Fibroblast of pulmonary artery (primary cell): ENCODE results near the gene EIF4E2.

Source experiments
- DNase-seq: peaks from one replicate; pipeline ENCODE4 v3.0.0-alpha.2; 2010; ENCODE audit warnings: low read depth
- H3K4me3 ChIP-seq: replicated peaks from 2 replicates; pipeline ENCODE4 v1.5.1; 2011; ENCODE audit warnings: low read depth, mild to moderate bottlenecking, control low read depth, low read length, moderate library complexity
- CTCF ChIP-seq: IDR thresholded peaks from 2 replicates; pipeline ENCODE4 v1.5.1; 2011; ENCODE audit warnings: mild to moderate bottlenecking, control low read depth, low read length, inconsistent platforms; ENCODE audit errors: missing control alignments

EIF4E2 gene

GRCh38 chr2:232521959-232522622 is 28.4 kb upstream of the EIF4E2 start:
- DNase-seq, result peak; percentile 23
- peak; percentile 18 for TF ChIP-seq CTCF
- no peak overlapping the region for H3K4me3 ChIP-seq

- DNase-seq, result no peak
- no peak overlapping the region for H3K4me3 ChIP-seq
- no peak for TF ChIP-seq CTCF
Observed at GRCh38 chr2:232522623-232523401, 27.7 kb upstream of the EIF4E2 start.

GRCh38 chr2:232523402-232523681 is 27.1 kb upstream of the EIF4E2 start:
- no peak for DNase-seq
- H3K4me3 ChIP-seq, result no peak overlapping the region
- TF ChIP-seq CTCF, result no peak

DNA sequence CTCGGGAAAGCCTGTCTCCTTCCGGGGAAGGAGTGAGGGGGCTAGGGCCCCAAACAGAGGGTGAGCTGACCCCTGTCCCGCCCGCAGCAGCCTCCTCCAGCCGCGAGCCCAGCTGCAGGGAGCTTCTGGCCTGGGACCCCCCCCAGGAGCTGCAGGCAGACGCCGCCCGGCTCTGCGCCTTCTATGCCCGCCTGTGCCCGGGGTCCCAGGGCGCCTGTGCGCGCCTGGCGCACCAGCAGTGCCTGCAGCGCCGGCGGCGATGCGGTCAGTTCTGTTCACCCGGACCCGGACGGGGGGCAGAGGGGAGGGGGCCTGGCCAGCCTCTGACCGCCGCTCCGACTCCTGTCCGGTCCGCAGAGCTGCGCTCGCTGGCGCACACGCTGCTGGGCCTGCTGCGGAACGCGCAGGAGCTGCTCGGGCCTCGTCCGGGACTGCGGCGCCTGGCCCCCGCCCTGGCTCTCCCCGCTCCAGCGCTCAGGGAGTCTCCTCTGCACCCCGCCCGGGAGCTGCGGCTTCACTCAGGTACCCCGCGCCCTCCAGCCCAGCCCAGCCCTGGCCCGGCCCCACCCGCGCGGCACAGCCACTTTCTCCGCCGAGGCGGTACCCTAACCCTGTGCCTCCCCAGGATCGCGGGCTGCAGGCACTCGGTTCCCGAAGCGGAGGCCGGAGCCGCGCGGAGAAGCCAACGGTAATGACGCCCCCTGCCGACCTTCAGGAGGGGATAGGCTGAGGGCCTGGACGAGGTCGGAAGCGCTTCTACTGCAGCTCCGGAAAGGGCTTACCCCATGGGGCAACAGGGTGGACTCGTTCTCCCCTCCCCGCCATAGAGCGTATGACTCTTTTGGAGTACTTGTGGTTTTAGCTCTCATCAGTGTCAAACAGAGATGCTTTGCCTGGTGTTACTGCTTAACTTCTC is 26.5 kb upstream of the EIF4E2 start:
- no peak overlapping the region for H3K4me3 ChIP-seq
- peak; percentile 24 for DNase-seq
- TF ChIP-seq CTCF, result no peak

DNA sequence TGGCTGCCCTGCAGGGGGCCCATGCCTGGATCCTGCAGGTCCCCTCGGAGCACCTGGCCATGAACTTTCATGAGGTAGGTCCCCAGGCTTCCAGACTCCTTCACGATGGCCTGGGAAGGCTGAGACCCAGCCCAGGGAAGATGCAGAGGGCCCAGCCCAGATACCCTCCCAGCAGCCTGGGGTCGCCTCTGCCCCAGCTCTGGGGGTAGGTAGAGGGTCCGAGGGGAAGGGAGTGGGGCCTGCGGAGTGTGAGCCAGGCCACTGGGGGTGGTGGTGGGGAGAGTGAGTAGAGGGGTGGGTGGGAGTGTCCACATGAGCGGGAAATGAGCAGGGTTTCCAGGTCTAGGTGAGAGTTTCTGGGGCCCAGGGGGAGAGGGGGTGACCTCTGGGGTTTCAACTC is 25.7 kb upstream of the EIF4E2 start:
- no peak for DNase-seq
- no peak for TF ChIP-seq CTCF
- no peak overlapping the region for H3K4me3 ChIP-seq

GRCh38 chr2:232525199-232525598 is 25.3 kb upstream of the EIF4E2 start:
- no peak for TF ChIP-seq CTCF
- DNase-seq, result no peak
- H3K4me3 ChIP-seq, result no peak overlapping the region
